Kidney (tissue), 14 donors: ENCODE measurements around the gene TIMM21. TPM values are rescaled to one million over a fixed set of nuclear protein-coding genes. Genes with fewer than 3 reads are reported as not detected.

ENCODE experiments used
- DNase-seq, 5 donors: peaks; one replicate each; pipeline ENCODE4 v3.0.0-alpha.2; 2013 to 2020
- FAIRE-seq: peaks from 2 replicates; lab custom pipeline; 2012; peaks lifted over from hg19 to GRCh38; lab: Jason Lieb, UNC
- H3K27ac ChIP-seq, 2 donors: one replicate each; pipeline ENCODE4 v1.7.0; 2013; ENCODE audit warnings: low read depth in 2 of 2, low read length in 2 of 2, inconsistent platforms in 1 of 2
- H3K27me3 ChIP-seq: one replicate; pipeline ENCODE4 v1.7.1; 2013; ENCODE audit warnings: low read length, inconsistent platforms; ENCODE audit not compliant: control insufficient read depth, insufficient read depth
- H3K36me3 ChIP-seq, 3 donors: one replicate each; pipeline versions ENCODE4 v1.7.0 to v1.7.1; 2013; ENCODE audit warnings: low read length in 3 of 3, control low read depth in 1 of 3, inconsistent platforms in 1 of 3; ENCODE audit not compliant: insufficient read depth in 3 of 3, control insufficient read depth in 2 of 3
- H3K4me1 ChIP-seq, 3 donors: one replicate each; pipeline versions ENCODE4 v1.7.0 to v1.7.1; 2013; ENCODE audit warnings: low read length in 3 of 3, inconsistent platforms in 1 of 3, low read depth in 1 of 3; ENCODE audit not compliant: control insufficient read depth in 2 of 3, insufficient read depth in 2 of 3
- H3K4me3 ChIP-seq, 3 donors: one replicate each; pipeline versions ENCODE4 v1.7.0 to v1.8.1; 2013; ENCODE audit warnings: low read length in 3 of 3, control low read depth in 1 of 3, inconsistent platforms in 1 of 3
- H3K9ac ChIP-seq, 3 donors: one replicate each; pipeline versions ENCODE4 v1.7.0 to v1.7.1; 2013; ENCODE audit warnings: low read length in 3 of 3, control low read depth in 1 of 3, inconsistent platforms in 1 of 3
- H3K9me3 ChIP-seq, 3 donors: one replicate each; pipeline versions ENCODE4 v1.7.0 to v1.7.1; 2013; ENCODE audit warnings: low read length in 3 of 3, control low read depth in 1 of 3, inconsistent platforms in 1 of 3; ENCODE audit not compliant: control insufficient read depth in 2 of 3, insufficient read depth in 1 of 3
- intact Hi-C: fragments of 100-400 bp; cut with DNase I; formaldehyde crosslinking; loops from one replicate; pipeline ENCODE4 v1.11.1; 2022
- polyA plus RNA-seq: library from polyadenylated mRNA; stranded (reverse); fragments of 350-450 nt; fragmentation: Illumina TruSeq; extraction: RNeasy Lipid Tissue Mini Kit (QIAGEN cat#74804); gene quantifications from one replicate; pipeline ENCODE4 v1.2.3, GENCODE V29; 2014; ENCODE audit warnings: low read depth, low replicate concordance; ENCODE audit not compliant: insufficient read depth
- total RNA-seq: library from RNA; stranded (reverse); fragmentation: NEBNext Ultra II Directional; extraction: Animal tissue kit (Norgen Biotek cat#: 25700); gene quantifications from one replicate; pipeline ENCODE4 v1.2.1, GENCODE V29; 2021
- TF ChIP-seq, protein P1 (sequence below): IDR thresholded peaks from 3 replicates; pipeline ENCODE4 v1.5.1; 2012; ENCODE audit warnings: mild to moderate bottlenecking, moderate library complexity, borderline replicate concordance; ENCODE audit not compliant: insufficient read depth; ENCODE audit errors: extremely low read depth
- donor health status: control.
- donor health status: control.
- donor health status: control.
- donor health status: control.
- donor health status: control.
- donor health status: DM: yes; HTN: yes; CAD: no.
- donor health status: Normal renal cell carcinoma (clear cell type).

TIMM21 gene
- total and polyA plus RNA-seq, 2 donors from 2014 or later = 28.5 to 77.4 TPM

- DNase-seq (no peak), FAIRE-seq (no peak)
- no peaks in the 10 kb centered on the region for H3K9me3 ChIP-seq
- no peak overlapping the region for H3K4me3 ChIP-seq
- no peaks in the 10 kb centered on the region for H3K4me1 ChIP-seq
- TF ChIP-seq, protein P1, sequence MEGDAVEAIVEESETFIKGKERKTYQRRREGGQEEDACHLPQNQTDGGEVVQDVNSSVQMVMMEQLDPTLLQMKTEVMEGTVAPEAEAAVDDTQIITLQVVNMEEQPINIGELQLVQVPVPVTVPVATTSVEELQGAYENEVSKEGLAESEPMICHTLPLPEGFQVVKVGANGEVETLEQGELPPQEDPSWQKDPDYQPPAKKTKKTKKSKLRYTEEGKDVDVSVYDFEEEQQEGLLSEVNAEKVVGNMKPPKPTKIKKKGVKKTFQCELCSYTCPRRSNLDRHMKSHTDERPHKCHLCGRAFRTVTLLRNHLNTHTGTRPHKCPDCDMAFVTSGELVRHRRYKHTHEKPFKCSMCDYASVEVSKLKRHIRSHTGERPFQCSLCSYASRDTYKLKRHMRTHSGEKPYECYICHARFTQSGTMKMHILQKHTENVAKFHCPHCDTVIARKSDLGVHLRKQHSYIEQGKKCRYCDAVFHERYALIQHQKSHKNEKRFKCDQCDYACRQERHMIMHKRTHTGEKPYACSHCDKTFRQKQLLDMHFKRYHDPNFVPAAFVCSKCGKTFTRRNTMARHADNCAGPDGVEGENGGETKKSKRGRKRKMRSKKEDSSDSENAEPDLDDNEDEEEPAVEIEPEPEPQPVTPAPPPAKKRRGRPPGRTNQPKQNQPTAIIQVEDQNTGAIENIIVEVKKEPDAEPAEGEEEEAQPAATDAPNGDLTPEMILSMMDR = no peak
- H3K9ac ChIP-seq = no peak overlapping the region
- H3K36me3 ChIP-seq = no peaks in the 10 kb centered on the region
- H3K27me3 ChIP-seq = no peaks in the 10 kb centered on the region
- H3K27ac ChIP-seq = no peak overlapping the region
- intact Hi-C loops = no loop called here
These were observed 20.2 kb upstream of the TIMM21 start for GRCh38 chr18:74128159-74128558.

DNA sequence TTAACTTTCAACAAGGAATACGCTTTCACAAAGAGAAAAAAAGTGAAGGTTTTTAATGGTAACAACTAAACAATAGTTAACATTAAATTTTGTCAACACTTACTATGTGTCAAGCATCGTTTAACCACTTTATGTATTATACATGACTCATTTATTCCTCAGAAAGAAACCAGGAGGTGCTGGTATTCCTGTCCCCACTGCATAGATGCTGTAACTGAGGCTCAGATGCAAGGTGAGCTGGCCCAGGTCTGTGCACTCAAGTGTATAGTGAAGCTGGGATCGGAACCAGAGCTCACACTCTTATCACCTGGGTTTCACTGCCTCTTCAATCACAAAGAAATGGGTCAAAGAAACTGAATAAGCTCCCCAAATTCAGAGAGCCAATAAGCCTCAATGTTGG, 17.2 kb upstream of the TIMM21 start:
- FAIRE-seq (no peak), DNase-seq (no peak)
- H3K36me3 ChIP-seq = no peaks in the 10 kb centered on the region
- H3K4me3 ChIP-seq = no peak overlapping the region
- no peak overlapping the region for H3K27ac ChIP-seq
- H3K9me3 ChIP-seq = no peaks in the 10 kb centered on the region
- TF ChIP-seq, protein P1 = no peak
- no peak overlapping the region for H3K9ac ChIP-seq
- no peaks in the 10 kb centered on the region for H3K27me3 ChIP-seq
- no peaks in the 10 kb centered on the region for H3K4me1 ChIP-seq
- intact Hi-C loops = no loop called here

DNA sequence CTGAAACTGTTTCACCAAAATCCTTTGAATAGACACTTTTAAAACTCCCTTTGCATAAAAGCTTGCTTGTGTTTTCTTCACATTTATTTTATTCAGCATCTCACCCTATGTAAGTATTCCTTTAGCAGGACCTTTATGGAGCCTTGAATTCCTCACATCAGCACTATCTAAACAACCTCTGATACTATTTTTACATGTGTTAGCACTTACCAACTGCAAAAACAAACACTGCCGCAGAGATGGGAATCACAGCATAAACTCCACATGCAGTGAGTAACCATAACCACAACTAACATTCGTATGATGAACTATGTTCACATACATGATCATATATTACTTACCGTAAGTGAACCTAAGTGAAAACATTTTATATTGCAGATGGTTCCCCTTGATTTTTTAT, 16.1 kb upstream of the TIMM21 start:
- H3K4me3 ChIP-seq = no peak overlapping the region
- no peaks in the 10 kb centered on the region for H3K36me3 ChIP-seq
- H3K9me3 ChIP-seq = no peaks in the 10 kb centered on the region
- H3K27me3 ChIP-seq = no peaks in the 10 kb centered on the region
- no peak overlapping the region for H3K9ac ChIP-seq
- TF ChIP-seq, protein P1 = no peak
- H3K27ac ChIP-seq = no peak overlapping the region
- intact Hi-C loops = no loop called here
- no peak for DNase-seq
- no peak for FAIRE-seq
- no peaks in the 10 kb centered on the region for H3K4me1 ChIP-seq

- DNase-seq (no peak), FAIRE-seq (no peak)
- no peaks in the 10 kb centered on the region for H3K36me3 ChIP-seq
- H3K9me3 ChIP-seq = no peaks in the 10 kb centered on the region
- no peaks in the 10 kb centered on the region for H3K4me1 ChIP-seq
- H3K9ac ChIP-seq = no peak overlapping the region
- intact Hi-C loops = no loop called here
- no peak overlapping the region for H3K4me3 ChIP-seq
- no peaks in the 10 kb centered on the region for H3K27me3 ChIP-seq
- H3K27ac ChIP-seq = no peak overlapping the region
- TF ChIP-seq, protein P1 = no peak
These were observed 10.3 kb upstream of the TIMM21 start for GRCh38 chr18:74137920-74138538.
